Stimulated activated CD4-positive, alpha-beta T cell treated with anti-CD3 and anti-CD28 coated beads, Interleukin-1b, Interleukin-23, amount 100 ng/mL, for 24 hours (primary cell): Measurements from ENCODE around the gene DNASE1.

Source experiments
- DNase-seq, 4 experiments: peaks; one replicate each; pipeline ENCODE4 v3.0.0-alpha.2; 2020; ENCODE audit warnings: low read depth in 4 of 4, low spot score in 1 of 4

Gene DNASE1

GRCh38 chr16:3661922-3662321 lies 7.4 kb downstream of the DNASE1 start:
- DNase-seq, result no peak

DNA sequence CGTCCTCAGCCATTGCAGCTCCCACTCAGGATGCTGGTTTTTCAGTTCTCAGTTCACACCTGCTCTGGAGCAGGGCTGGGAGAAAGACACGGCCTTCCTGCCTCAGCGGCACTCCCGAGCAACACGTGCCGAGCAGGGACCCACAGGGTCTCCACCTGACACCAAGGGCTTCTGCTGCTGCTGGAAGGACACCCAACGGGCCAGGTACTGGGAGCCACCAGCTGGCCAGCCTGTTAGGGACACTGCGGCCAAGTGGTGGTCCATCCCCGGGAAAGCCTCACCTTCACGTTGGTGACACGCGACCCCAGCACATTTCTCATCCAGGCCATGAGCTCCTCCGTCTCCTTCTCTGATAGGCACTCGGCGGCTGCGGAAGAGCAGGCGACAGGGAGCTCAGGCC lies 8.1 kb downstream of the DNASE1 start:
- DNase-seq, result no peak

GRCh38 chr16:3664187-3664896 lies 9.9 kb downstream of the DNASE1 start:
- DNase-seq, result no peak

- no peak for DNase-seq
Measured at GRCh38 chr16:3665508-3665907, 11.0 kb downstream of the DNASE1 start.

DNA sequence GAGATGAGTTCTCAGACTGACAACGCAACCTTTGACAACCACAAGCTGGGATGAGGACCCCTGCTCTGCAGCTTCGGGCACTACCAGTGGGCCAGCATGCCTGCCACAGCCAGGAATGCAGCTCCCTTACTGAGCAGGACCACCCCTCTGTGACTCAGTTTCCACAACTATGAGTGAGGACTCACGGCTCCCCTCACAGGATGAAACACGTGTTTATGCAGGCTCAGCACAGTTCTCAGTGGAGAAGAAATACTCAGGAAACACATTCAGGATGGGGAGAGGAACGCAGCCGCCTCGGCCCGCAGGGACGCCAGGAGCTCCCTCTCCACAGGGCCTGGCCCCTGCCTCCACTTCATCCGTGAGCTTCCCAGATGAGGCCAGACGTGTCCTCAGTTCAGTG lies 14.1 kb downstream of the DNASE1 start:
- DNase-seq, result no peak

DNA sequence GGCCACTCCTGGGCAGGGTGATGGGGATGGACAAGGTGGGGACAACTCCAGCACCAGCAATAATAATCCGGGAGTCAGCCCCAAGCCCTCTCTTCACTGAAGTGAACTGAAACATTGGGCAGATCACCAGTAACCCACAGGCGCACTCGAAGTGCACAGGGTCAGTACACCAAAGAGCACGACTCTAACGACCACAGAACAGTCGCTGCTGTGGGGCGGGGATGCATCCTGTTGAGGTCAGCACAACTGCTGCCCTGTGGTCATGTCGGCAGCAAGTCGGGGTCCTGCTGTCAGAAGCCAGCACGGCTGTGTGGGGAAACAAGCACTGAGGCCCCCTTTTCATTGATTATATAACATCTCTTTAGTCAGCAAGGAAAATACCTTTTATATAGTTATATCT lies 14.6 kb downstream of the DNASE1 start:
- no peak for DNase-seq

GRCh38 chr16:3670711-3671110 lies 16.2 kb downstream of the DNASE1 start:
- DNase-seq, result no peak

- DNase-seq, result no peak
Measured at GRCh38 chr16:3671424-3671823, 16.9 kb downstream of the DNASE1 start.

DNA sequence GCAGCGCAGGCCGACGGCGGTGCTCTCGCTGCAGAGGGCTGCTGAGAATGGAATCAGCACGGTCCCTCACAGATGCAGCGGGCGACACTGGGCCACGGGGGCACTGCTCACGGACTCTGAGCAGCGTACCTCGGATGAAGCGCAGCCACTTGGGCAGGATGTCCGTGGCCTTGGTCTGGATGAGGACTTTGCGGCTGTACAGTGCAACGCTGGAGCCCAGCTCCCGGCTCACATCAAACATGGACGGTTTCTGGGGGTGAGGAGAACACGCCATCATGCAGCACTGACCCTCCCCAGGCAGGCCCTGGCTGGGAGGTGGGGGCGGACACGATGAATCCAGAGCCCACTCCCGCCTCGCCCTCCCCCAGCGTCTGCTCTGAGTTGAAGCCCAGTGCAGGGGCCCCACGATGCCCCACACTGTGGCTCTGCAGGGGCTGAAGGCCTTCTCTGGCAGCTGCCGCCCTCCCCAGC lies 18.1 kb downstream of the DNASE1 start:
- no peak for DNase-seq

- DNase-seq, result no peak
Measured at GRCh38 chr16:3673201-3673600, 18.7 kb downstream of the DNASE1 start.

GRCh38 chr16:3673676-3674377 lies 19.3 kb downstream of the DNASE1 start:
- DNase-seq, result no peak

- DNase-seq, result no peak
Measured at GRCh38 chr16:3674513-3675295, 20.2 kb downstream of the DNASE1 start.

DNA sequence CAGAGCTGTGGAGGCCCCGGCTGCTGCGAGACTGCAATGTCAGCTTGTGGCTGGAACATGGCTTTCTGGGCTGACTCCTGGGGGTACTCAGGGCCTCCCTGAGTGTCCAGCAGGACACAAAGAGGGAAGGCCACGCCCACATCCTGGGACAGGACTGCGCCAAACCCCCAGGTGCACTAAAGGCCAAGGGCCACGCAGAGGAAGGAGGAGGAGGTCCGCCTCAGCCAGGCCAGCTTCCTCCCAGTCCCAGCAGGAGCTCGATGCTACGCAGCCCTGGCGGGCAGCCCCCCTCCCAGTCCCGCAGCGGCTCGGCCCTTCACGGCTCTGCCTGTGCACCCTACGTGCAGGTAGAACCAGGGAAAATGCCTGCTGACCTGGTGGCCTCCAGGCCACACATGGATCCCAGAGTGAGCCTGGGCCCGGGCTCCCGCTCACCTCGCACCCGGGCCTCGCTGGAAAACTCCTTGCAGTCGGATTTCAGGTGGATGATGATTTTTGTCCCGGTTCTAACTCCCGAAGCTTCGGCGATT lies 21.2 kb downstream of the DNASE1 start:
- DNase-seq, result no peak

DNA sequence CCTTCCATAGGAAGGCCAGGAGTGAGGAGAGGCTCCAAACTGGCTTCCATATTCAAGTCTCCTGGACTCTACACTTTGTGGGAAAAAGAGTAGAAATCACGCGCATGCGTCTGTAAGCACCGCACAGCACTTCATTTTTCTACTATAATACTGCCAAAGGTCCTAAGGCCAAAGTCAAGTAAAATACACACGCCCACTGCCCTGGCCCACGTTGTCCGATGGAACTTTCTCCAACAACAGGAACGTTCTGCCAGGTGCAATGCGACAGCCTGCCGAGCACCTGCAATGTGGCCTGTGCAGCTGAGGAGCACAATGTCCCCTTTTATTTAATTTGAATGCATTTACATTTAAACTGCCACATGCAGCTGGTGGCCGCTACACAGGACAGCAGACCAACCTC lies 23.5 kb downstream of the DNASE1 start:
- DNase-seq, result no peak

GRCh38 chr16:3681206-3681605 lies 26.7 kb downstream of the DNASE1 start:
- no peak for DNase-seq

- DNase-seq, result no peak
Measured at GRCh38 chr16:3687021-3687420, 32.5 kb downstream of the DNASE1 start.

- DNase-seq, result no peak
Measured at GRCh38 chr16:3687792-3688191, 33.3 kb downstream of the DNASE1 start.

GRCh38 chr16:3689731-3690130 lies 35.2 kb downstream of the DNASE1 start:
- DNase-seq, result no peak

- peak; percentile 60 to 73 (median 65) for DNase-seq
Measured at GRCh38 chr16:3690470-3690928, 36.0 kb downstream of the DNASE1 start.

DNA sequence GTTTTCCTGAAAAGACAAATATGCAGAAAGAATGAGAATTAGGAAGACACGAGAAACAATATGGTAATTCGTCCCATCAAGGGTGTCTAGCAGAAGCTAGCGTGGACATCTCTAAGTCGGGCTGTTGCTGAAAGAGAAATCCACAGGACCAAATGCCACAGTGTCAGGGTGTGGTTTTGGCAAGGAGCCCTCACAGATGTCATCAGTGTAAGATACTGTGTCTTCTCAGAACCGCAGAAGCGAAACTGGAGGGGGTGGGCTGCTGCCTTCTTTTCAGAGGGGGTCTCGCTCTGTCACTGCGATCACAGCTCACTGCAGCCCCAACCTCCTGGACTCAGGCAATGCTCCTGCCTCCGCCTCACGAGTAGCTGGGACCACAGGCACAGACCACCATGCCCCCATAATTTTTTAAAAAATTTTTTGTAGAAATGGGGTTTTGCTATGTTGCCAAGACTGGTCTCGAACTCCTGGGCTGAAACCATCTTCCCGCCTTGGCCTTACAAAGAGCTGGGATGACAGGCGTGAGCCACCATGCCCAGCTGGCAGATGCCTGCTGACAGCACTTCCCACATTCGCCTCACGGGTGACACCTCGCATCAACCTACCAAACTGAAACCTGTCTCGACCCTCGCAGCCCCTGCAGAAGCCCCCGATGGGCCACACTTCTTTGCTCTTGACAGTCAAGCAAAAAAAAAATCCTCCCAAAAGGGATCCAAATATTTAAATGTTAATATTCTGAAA lies 36.7 kb downstream of the DNASE1 start:
- DNase-seq, result no peak

DNA sequence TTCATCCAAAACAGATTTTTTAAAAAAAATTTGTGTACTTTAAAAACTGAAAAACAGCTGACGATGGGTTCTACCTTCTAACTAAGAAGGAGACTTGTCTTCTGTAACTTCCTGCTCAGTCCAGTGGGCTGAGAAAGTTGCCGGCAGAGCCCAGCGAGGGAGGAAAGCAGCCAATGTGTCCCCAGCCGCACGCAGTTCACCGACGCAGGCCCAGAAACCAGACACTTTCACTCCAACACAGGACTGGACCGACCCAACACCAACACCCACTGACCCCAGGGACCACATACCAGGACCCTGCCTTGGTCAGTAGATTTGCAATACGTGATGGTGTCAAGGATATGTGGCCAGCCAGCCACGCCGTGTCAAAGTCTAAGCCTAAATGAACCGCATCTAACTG lies 37.3 kb downstream of the DNASE1 start:
- no peak for DNase-seq
